Urinary bladder (tissue), 4 donors: ENCODE data around the gene ALG14. TPM values are rescaled to one million over a fixed set of nuclear protein-coding genes. Genes with fewer than 3 reads are reported as not detected.
"Not testable (repeated sequence)": the region's sequence is repeated elsewhere in the genome, so short reads cannot be mapped to it uniquely, and the experiment has no call there.

Experiments
- DNase-seq: peaks from one replicate; pipeline ENCODE4 v3.0.0-alpha.2; 2015; ENCODE audit errors: extremely low spot score
- H3K27ac ChIP-seq: one replicate; pipeline ENCODE4 v1.5.1; 2013; ENCODE audit warnings: low read depth, mild to moderate bottlenecking, moderate library complexity
- H3K36me3 ChIP-seq: one replicate; pipeline ENCODE4 v1.6.1; 2013; ENCODE audit warnings: mild to moderate bottlenecking, moderate library complexity; ENCODE audit not compliant: insufficient read depth
- H3K4me1 ChIP-seq: one replicate; pipeline ENCODE4 v1.6.1; 2013; ENCODE audit warnings: mild to moderate bottlenecking, moderate library complexity; ENCODE audit not compliant: insufficient read depth
- H3K4me3 ChIP-seq: one replicate; pipeline ENCODE4 v1.5.1; 2013; ENCODE audit warnings: low read depth, low read length
- WGBS: extraction: QIAGEN DNeasy Blood & Tissue Kit; methylation state at CpG from one replicate; pipeline ENCODE4 v1.1.7; 2013; 5-methylcytosine and 5-hydroxymethylcytosine counted together
- polyA plus RNA-seq: library from polyadenylated mRNA; stranded (reverse); fragments of 200-250 nt; gene quantifications from one replicate; pipeline ENCODE4 v1.2.3, GENCODE V29; 2013
- total RNA-seq: library from RNA; depleted of rRNA; stranded (reverse); fragments of >200 nt; gene quantifications from one replicate; pipeline ENCODE4 v1.2.3, GENCODE V29; 2014
- donor health status: healthy with polysubstance abuse.
- donor health status: healthy.

Gene ALG14
- total and polyA plus RNA-seq, 2 donors, result 2.7 to 4.4 TPM

- 79% methylated on average over 6 of the region's 6 CpGs for WGBS
- no peak overlapping the region for H3K4me3 ChIP-seq
- H3K4me1 ChIP-seq, result no peaks in the 10 kb centered on the region
- H3K27ac ChIP-seq, result no peak overlapping the region
- no peak for DNase-seq
- H3K36me3 ChIP-seq, result no peaks in the 10 kb centered on the region
Measured at GRCh38 chr1:95096218-95096841, 23.6 kb upstream of the ALG14 start.

GRCh38 chr1:95095833-95096217 lies 23.1 kb upstream of the ALG14 start:
- Histone ChIP-seq H3K36me3 (no peaks in the 10 kb centered on the region), H3K4me3 (no peak overlapping the region), H3K27ac (no peak overlapping the region), H3K4me1 (no peaks in the 10 kb centered on the region)
- WGBS, result 60% methylated on average over 2 of the region's 2 CpGs
- no peak for DNase-seq

DNA sequence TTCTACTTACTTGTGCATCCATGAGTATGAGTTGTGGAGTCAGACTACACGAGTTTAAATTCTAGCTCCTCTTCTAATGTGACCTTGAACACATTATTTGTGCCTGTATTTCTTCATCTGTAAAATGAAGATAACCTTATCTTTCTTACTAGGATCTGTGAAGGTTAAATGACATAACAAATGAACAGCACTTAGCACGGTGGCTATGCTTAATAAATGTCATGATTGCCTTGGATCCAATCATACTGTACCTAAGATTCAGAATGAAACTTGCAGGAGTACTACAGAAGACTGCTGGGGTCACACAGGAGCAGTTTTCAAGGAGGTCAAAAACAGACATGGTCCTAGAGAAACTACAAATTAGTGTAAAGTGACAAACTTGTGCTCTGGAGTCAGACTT lies 22.2 kb upstream of the ALG14 start:
- Histone ChIP-seq H3K27ac (no peak overlapping the region), H3K36me3 (no peaks in the 10 kb centered on the region), H3K4me3 (no peak overlapping the region), H3K4me1 (no peaks in the 10 kb centered on the region)
- no peak for DNase-seq
- WGBS, result 53% methylated on average over 2 of the region's 2 CpGs

DNA sequence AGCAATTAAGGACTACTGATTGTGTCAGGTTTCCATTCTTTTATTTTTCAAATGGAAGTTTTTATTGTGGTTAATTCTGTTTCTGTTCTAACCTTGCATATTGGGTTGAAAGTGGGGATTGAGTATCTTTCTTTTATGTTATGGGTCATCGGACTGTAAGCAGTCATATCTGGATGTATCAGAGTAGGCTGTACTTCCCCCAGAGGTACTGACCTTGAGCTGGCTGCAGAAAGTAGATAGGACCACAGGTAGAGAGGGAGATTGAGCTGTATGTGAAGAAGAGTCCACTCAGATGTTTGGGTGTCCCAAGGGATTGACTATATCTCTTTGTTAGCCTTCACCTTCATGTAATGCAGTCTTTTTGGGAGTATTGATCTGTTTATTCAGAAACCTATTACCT lies 20.5 kb upstream of the ALG14 start:
- DNase-seq, result no peak
- no peak overlapping the region for H3K4me3 ChIP-seq
- H3K36me3 ChIP-seq, result no peaks in the 10 kb centered on the region
- no peaks in the 10 kb centered on the region for H3K4me1 ChIP-seq
- H3K27ac ChIP-seq, result no peak overlapping the region
- WGBS, result 88% methylated on average over 1 of the region's 1 CpG

DNA sequence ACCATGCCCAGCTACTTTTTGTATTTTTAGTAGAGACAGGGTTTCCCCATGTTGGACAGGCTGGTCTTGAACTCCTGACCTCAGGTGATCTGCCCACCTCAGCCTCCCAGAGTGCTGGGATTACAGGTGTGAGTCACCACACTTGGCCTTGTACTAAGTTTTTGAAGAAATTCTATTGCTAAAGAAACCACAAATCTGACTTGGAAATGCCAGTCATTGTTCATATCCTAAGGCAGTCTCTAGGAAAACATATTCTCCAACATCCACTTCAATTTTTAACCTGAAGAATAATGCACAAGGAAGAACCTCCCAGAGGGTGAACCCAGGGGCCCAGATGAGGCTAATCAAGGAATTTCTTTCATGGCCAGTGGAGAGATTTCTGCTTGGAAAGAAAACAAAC lies 20.1 kb upstream of the ALG14 start:
- not testable (repeated sequence) for H3K4me3 ChIP-seq, H3K27ac ChIP-seq, H3K36me3 ChIP-seq

GRCh38 chr1:95091290-95091689 lies 18.5 kb upstream of the ALG14 start:
- 68% methylated on average over 28 of the region's 28 CpGs for WGBS
- H3K4me3 ChIP-seq, H3K36me3 ChIP-seq, H3K4me1 ChIP-seq, H3K27ac ChIP-seq, DNase-seq: not testable (repeated sequence)

More for the DNA sequence above, 20.1 kb upstream of the ALG14 start:
- H3K4me1 ChIP-seq, DNase-seq: not testable (repeated sequence)

DNA sequence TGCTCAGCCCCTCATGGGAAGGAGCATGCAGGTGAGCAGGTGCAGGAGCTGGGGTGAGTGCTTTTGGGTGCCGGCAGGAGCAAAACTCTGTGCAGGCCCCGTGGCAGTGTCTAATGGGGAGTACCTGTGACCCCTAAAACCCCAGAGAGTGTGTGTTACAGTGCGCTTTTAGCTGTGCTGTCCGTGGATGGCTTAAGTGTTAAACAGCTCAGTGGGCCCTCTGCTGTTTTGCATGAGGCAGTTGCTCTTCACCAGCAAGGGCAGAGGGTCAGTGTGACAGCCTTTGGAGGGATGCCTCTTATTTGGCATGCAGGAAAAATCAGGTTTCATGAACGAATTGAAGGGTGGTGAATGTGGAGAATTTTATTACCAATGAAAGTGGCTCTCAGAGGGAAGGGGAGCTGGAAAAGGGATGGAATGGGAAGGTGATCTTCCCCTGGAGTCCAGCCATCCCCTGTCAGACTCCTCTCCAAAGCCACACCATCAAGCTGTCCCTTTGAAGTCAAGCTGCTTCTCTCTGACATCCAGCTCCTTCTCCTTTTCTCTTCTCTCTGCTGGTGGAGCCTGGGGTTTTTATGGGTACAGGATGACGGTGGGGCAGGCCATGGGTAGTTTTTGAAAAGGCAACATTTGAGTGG lies 17.0 kb upstream of the ALG14 start:
- Histone ChIP-seq H3K36me3 (no peaks in the 10 kb centered on the region), H3K4me1 (no peaks in the 10 kb centered on the region), H3K4me3 (no peak overlapping the region), H3K27ac (no peak overlapping the region)
- 90% methylated on average over 6 of the region's 6 CpGs for WGBS
- no peak for DNase-seq

GRCh38 chr1:95088303-95088702 lies 15.6 kb upstream of the ALG14 start:
- no peak for DNase-seq
- 78% methylated on average over 1 of the region's 1 CpG for WGBS
- H3K36me3 ChIP-seq, result no peaks in the 10 kb centered on the region
- no peak overlapping the region for H3K4me3 ChIP-seq
- no peak overlapping the region for H3K27ac ChIP-seq
- H3K4me1 ChIP-seq, result no peaks in the 10 kb centered on the region

- Histone ChIP-seq H3K36me3 (no peaks in the 10 kb centered on the region), H3K4me1 (no peaks in the 10 kb centered on the region), H3K27ac (no peak overlapping the region), H3K4me3 (no peak overlapping the region)
- DNase-seq, result no peak
- WGBS, result 18% methylated on average over 5 of the region's 5 CpGs
Measured at GRCh38 chr1:95086949-95087533, 14.3 kb upstream of the ALG14 start.

DNA sequence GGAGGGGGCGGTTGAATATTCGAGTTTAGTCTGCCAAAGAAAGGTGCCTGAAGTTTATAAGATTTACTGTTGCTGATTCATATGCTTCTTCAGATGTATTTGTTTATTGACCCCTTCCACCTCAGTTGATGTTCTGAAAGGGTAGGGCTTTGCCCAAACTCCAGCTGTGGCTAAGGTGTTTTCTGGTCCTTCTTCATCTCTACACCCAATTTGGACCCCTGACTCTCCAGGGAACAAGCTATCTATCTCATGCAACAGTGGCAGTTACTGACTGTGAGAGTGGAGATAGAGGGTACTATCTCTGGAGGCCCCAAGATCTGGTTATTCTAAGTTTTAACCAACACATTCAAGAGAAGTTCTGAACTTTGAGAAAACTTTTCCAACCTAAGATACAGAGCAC lies 12.6 kb upstream of the ALG14 start:
- 62% methylated on average over 2 of the region's 2 CpGs for WGBS
- DNase-seq, result no peak
- no peaks in the 10 kb centered on the region for H3K4me1 ChIP-seq

DNA sequence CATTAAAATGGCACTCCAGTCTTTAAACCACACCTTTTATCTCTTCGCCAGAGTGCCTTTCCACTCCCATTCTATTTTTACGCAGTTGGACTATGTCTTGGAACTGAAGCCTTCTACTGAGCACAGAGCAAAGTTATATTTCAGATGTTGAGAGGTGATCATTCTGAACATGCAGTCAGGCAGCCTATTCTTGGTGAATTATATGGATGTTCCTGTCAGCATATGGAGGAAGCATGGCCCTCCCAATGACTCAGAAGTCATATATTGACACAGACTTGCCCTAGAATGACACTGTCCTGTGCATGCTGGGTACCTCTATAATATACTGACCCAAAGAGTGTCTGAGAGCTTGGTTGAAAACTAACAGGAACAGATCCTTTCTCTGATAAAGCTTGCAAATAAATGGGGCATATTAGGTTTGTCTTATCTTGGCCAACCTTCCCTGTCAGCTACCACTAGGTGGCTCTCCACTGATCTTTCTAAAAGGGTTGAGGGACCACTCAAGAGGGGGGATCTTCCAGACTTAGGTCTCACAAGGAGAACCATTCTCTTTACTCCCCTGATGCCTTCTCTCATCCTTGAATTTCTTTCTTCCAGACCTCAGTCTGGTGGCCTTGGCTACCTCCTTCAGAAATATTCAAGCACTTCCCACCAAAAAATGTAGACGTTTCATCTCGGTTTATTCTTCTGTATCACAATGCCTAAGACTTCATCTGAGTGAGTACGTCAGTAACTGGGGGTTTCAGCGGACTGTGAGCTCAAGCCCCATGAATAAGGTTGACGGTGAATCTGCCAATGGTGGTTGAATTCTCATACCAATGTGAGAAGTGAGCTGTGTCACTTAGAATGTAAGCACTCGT lies 11.8 kb upstream of the ALG14 start:
- H3K4me1 ChIP-seq, result no peaks in the 10 kb centered on the region

More for the DNA sequence above, 12.6 kb upstream of the ALG14 start:
- Histone ChIP-seq H3K27ac (no peak overlapping the region), H3K36me3 (no peaks in the 10 kb centered on the region), H3K4me3 (no peak overlapping the region)

DNA sequence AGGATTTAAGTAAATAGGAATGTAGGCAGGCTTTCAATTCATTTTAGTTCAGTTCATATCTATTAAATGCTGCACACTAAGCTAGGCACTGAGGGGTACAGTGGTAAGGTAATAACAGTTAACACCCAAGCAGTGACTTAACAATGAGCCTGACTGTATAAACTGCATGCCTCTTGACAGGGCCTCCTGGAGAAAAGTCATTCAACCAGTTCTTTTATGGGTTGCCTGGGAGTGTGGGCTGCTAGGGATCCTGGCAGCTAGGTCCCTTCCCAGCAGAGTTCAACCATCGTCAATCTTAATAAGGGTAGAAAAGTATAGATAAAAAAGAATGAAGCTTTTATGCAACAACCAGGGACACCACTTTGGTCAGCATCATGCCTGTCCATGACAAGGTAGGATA lies 8.1 kb upstream of the ALG14 start:
- no peaks in the 10 kb centered on the region for H3K36me3 ChIP-seq
- 71% methylated on average over 1 of the region's 1 CpG for WGBS
- no peak overlapping the region for H3K4me3 ChIP-seq
- DNase-seq, result no peak
- H3K27ac ChIP-seq, result no peak overlapping the region
- H3K4me1 ChIP-seq, result no peaks in the 10 kb centered on the region

More for the DNA sequence above, 11.8 kb upstream of the ALG14 start:
- no peak for DNase-seq
- Histone ChIP-seq H3K4me3 (no peak overlapping the region), H3K36me3 (no peaks in the 10 kb centered on the region), H3K27ac (no peak overlapping the region)
- 78% methylated on average over 8 of the region's 8 CpGs for WGBS

GRCh38 chr1:95080446-95080845 lies 7.7 kb upstream of the ALG14 start:
- H3K27ac ChIP-seq, result no peak overlapping the region
- H3K36me3 ChIP-seq, result no peaks in the 10 kb centered on the region
- DNase-seq, result no peak
- no peak overlapping the region for H3K4me3 ChIP-seq
- 82% methylated on average over 1 of the region's 1 CpG for WGBS
- no peaks in the 10 kb centered on the region for H3K4me1 ChIP-seq

DNA sequence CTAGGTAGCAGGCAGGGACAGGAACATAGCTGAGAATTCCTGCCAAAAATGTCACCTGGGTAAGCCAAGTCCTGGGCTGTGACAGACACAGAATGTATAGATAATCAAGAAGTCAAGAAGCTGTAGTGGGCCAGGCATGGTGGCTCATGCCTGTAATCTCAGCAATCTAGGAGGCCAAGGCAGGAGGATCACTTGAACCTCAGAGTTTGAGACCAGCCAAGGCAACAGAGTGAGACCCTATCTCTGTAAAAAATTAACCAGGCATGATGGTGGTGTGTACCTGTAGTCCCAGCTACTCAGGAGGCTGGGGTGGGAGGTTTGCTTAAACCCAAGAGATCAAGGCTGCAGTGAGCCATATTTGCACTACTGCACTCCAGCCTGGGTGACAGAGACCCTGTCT lies 3.3 kb upstream of the ALG14 start:
- no peak for DNase-seq

More for the DNA sequence above, 3.3 kb upstream of the ALG14 start:
- H3K4me1 ChIP-seq, result no peaks in the 10 kb centered on the region
- H3K4me3 ChIP-seq, result no peak overlapping the region
- H3K27ac ChIP-seq, result no peak overlapping the region
- no peaks in the 10 kb centered on the region for H3K36me3 ChIP-seq
